Hepatic stellate cell (primary cell): ENCODE data around the gene MIF4GD.

Source experiments
- DNase-seq: peaks from one replicate; pipeline ENCODE4 v3.0.0; 2011; ENCODE audit warnings: low spot score

The MIF4GD gene

GRCh38 chr17:75232786-75233185 lies 38.2 kb downstream of the MIF4GD start:
- DNase-seq, result no peak

DNA sequence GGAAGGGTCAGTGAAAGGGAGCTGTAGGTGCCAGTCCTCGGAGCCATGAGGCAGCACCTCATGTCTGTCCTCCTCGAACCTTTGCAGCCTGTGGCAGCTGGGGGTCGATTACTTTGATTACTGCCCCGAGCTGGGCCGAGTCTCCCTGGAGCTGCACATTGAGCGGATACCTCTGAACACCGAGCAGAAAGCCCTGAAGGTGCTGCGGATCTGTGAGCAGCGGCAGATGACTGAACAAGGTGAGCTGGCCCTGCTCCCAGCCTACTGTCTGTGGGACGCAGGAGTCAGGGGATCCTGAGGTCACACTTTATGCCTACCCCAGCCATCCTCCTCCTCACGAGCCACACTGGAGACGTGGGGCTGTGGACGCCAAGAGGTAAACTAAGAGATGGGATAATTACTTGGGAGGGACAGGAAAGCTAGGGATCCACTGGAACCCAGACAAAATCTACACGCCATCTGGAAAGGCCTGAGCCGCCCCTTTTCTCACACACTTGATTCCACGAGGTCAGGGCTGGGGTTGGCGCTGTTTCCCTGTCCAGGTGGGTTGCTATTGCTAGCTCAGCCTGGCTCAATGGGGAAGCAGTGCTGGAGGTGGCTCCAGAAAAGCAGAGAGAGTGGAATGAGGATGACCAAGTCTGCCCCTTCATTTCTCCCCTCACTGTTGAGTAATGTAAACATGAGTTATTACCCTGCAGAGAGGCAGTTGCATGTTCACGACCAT lies 39.1 kb downstream of the MIF4GD start:
- DNase-seq, result no peak

GRCh38 chr17:75231071-75231470 lies 40.0 kb downstream of the MIF4GD start:
- no peak for DNase-seq

DNA sequence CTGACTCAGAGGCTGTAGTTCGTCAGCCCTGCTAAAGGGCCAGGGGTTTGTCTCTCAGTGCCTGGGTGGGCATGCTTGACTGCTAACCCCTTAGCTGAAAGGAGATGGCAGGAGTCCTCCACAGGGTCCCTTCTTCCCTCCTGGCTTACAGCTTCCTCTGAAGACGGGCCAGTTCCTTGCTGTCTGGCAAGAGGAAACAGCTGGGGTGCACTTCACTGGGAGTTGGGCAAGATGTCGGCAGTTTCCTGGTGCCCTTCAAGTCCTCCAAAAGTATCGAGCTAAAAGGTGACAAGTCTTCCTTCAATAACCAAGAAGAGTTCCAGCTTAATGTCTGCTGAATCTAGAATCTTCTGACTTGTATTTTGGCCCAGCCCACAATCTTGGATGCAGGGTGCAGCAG lies 42.2 kb downstream of the MIF4GD start:
- no peak for DNase-seq

DNA sequence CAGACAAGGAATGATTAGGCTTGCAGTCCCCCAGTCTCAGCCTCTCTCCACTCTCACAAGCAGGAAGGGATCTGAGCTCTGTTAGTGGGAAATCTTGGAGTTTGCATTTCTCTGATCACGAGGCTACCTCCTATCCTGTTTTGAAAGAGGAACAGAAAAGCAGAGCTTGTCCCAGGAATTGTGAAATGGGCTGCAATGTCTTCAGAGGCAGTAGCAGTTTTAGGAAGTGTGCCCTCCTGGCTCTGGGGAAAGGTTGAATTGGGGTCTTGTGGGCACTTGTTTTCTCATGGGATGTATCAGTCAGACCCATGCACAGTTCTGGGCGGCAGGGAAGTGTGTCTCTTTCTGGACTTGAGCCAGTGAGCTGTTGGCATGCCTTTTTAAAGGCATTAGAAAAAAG lies 42.7 kb downstream of the MIF4GD start:
- no peak for DNase-seq

DNA sequence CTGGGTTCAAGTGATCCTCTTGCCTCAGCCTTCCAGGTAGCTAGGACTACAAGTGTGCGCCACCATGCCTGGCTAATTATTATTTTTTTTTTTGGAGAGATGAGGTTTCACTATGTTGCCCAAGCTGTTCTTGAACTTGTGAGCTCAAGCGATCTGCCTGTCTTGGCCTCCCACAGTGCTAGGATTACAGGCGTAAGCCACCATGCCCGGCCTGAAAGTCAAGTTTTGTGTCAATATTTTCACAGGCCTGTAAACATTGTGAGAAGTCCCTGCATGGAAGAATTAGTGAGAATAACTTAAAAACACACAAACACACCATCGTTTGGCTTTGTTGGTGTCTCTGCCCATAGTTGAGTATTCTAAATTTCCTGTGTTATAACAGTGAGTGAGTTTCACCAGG lies 43.3 kb downstream of the MIF4GD start:
- DNase-seq, result no peak

DNA sequence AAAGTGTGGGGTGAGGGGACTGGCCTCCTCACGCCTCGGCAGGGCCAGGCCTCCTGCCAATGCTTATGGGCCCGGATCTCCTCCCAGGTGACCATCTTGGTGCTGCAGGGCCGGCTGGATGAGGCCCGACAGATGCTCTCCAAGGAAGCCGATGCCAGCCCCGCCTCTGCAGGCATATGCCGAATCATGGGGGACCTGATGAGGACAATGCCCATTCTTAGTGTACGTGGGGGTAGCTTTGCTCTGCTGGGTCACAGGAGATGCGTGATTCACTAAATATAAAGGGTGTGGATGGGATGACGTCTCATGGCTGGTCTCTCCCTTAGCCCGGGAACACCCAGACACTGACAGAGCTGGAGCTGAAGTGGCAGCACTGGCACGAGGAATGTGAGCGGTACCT lies 46.0 kb downstream of the MIF4GD start:
- DNase-seq, result no peak

DNA sequence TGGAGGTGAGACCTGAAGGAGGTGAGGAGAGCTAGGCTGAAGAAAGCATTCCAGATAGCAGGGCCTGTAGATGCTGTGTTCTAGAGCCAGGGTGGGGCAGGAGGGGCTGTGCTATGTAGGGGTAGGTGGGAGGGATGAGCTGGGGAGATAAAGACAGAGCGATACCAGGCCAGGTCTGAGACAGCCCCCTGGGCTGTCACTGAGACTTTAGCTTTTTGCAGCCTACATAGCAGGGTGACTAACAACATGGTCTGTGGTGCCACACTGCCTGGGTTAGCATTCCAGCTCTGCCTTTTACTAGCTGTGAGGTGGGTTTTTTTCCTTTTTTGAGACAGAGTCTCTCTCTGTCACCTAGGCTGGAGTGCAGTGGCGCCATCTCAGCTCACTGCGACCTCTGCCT lies 51.2 kb downstream of the MIF4GD start:
- no peak for DNase-seq

DNA sequence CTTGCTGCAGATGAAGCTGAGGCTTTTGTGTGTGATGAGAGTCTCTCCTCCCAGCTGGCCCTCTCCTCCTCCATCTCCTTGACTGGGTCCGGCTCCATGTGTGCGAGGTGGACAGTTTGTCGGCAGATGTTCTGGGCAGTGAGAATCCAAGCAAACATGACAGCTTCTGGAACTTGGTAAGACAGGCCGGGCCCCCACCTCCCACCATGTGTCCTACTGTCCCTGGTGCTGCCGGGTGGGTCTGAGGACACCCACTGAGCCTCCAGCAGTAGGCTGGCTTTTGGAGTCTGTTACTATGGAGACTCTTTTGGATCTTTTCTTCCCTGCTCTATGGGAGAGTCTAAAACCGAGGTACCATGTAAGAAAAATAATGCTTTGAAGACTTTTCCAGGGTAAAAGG lies 52.9 kb downstream of the MIF4GD start:
- no peak for DNase-seq
